GM21825 (cell line): ENCODE measurements around the gene PTPN11.
"Not testable (repeated sequence)": the region's sequence is repeated elsewhere in the genome, so short reads cannot be mapped to it uniquely, and the experiment has no call there.

Experiments used
- ATAC-seq: cut with Tn5 transposase; IDR thresholded peaks from one replicate; pipeline ENCODE4 v1.9.1; 2021; ENCODE audit warnings: mild to moderate bottlenecking, moderate library complexity; ENCODE audit not compliant: unreplicated experiment

PTPN11 gene

DNA sequence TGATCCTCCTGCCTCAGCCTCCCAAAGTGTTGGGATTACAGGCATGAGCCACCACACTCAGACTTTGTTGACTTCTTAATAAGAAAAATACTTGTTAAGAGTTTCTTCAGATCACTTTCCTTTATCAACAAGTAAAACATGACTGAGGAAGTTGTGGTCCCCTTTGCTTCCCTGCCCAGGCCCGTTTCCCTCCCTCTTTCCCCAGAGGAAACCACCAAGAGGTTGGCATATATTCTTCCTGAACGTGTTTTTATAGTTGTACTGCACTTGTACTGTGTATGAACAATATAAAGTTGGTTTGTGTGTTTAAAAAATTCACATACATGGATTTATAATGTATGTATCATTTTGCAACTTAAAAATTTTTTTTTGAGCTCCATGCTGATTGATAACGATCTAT lies 28.4 kb downstream of the PTPN11 start:
- ATAC-seq: no peak

DNA sequence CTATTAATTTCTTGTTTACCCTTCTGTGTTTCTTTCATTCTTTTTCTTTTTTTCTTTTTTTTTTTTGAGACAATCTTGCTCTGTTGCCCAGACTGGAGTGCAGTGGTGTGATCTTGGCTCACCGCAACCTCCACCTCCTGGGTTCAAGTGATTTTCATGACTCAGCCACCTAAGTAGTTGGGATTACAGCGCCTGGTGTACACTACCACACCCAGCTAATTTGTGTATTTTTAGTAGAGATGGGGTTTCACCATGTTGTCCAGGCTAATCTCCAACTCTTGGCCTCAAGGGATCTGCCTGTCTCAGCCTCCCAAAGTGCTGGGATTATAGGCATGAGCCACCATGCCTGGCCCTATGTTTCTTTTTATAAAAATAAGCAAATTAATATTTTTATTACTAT lies 29.4 kb downstream of the PTPN11 start:
- not testable (repeated sequence) for ATAC-seq

DNA sequence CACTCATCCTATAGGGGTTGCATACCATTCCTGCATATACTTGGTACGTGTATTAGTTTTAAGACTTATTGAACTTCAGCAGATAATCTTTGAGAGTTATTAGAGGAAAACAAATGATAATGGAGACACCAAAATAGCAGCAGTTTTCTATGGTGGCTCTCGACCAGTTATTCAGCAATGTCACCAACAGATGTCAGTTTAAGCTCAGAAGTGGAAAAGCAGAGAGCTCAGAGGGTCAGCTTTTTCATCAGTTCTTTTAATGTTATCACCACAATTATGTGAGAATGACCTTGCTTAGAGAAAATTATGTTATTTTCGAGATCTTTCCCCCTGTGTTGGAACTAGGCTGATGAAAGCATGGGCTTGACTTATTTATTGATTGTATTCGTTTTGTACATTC lies 32.0 kb downstream of the PTPN11 start:
- ATAC-seq: no peak

DNA sequence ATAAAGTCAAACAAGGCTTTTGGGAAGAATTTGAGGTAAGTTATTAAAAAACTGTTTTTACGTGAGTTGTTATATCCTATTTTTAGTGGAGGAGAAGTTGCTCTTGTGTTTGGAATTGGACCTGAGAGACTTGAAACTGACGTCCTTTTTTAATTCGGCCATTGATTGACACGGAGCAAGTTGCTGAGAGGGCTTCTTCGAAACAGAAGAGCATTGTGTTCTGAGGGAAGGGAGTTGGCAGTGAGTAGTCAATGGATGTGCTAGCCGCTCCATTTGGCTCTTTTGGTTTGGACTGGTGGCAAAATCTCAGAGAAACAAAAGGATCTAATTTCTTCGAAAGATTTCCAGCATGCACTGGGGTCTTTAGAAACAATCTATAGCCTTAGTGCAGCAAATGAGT lies 37.3 kb downstream of the PTPN11 start:
- ATAC-seq: no peak

DNA sequence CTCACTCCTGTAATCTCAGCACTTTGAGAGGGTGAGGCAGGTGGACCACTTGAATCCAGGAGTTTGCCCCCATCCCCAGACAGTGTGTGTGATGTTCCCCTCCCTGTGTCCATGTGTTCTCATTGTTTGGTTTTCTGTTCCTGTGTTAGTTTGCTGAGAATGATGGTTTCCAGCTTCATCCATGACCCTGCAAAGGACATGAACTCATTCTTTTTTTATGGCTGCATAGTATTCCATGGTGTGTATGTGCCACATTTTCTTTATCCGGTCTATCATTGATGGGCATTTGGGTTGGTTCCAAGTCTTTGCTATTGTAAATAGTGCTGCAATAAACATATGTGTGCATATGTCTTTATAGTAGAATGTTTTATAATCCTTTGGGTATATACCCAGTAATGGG lies 38.4 kb downstream of the PTPN11 start:
- not testable (repeated sequence) for ATAC-seq

DNA sequence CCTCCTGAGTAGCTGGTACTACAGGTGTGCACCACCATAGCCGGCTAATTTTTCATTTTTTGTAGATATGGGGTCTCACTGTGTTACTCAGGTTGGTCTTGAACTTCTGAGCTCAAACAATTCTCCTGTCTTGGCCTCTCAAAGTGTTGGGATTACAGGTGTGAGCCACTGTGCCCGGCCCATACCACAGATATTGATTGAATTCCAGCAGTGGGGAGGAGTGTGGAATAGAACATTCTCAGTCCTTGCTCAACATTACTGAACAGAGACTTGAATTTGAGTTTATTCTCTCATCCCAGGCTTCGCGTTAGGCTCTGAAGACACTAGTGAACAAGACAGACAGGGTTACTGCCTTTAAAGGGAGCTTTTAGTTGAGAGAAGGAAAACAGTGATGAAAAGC lies 39.6 kb downstream of the PTPN11 start:
- ATAC-seq: no peak

DNA sequence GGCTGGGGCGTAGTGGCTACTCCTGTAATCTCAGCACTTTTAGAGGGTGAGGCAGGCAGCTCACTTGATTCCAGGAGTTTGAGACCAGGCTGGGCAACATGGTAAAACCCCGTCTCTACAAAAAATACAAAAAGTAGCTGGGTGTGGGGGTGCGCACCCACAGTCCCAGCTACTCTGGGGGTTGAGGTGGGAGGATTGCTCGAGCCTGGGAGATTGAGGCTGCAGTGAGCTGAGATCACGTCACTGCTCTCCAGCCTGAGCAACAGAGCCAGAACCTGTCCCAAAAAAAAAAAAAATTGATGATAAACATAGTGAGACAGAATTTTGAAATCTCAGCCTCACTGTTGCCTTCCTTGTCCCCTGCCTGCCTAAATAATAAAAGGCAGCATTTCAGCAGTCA lies 40.0 kb downstream of the PTPN11 start:
- ATAC-seq: no peak

DNA sequence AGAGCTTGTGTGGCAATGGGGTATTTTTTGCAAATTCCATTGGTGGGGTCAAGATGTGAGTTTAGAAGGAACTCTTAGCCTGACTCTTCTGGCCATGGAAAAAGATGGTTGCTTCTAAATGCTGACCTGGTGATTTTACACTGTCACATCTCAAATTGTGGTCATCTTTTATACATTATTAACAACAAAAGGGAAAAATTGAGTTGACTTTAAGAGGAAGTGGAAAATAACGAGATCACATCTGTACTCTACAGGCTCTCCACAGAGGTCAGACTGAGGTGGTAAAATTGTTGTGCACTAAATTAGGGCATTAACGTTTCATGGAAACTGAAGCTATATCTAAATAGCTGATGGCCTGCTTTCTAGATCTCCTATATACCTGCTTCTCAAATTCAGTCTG lies 44.7 kb downstream of the PTPN11 start:
- no peak for ATAC-seq

DNA sequence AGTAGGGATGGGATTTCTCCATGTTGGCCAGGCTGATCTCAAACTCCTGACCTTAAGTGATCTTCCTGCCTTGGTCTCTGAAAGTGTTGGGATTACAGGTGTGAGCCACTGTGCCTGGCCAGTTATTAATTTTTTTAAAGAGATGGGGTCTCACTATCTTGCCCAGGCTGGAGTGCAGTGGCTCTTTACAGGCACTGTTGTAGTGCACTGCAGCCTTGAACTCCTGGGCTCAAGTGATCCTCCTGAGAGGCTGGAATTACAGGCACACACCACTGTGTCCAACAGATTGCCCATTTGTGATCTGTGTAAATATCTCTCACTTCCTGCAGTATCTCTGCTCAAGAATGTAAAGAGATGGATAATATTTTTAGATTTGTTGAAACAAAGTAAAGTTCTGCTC lies 45.9 kb downstream of the PTPN11 start:
- no peak for ATAC-seq

DNA sequence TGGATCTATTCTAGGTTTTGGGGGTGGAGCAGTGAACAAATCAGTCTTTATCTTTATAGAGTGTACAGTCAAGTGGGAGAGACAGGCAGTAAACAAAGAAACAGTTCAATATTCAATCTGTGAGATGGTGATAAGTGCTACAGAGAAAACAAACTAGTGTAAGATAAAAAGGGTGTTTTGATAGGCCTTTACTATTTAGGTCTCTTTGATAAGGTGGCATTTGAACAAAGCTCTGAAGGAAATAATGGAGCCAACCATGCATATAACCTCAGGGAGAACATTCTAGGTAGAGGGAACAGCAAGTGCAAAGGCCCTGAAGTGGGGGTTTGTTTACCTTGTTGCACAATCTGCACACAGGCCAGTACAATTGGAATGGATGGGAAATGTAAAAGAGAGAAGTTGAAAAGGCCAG lies 47.3 kb downstream of the PTPN11 start:
- ATAC-seq: no peak

DNA sequence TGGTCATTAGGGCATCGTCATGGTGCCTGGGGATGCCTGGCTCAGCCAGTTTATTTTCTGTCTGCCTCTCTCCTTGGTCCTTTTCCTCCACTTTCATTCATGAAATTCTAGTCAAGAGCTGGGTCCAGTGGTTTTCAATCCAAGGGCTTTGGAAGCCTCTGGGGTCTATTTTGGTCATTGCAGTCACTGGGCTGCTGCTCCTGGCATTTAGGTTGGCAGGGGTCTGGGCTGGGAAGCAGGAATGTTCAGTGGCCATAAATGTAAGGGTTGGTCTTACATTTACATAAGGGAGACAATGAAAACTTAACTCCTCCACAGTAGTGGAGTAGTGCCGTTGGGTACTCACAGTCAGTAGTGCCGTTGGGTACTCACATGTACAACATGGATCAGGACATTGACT lies 48.1 kb downstream of the PTPN11 start:
- no peak for ATAC-seq

DNA sequence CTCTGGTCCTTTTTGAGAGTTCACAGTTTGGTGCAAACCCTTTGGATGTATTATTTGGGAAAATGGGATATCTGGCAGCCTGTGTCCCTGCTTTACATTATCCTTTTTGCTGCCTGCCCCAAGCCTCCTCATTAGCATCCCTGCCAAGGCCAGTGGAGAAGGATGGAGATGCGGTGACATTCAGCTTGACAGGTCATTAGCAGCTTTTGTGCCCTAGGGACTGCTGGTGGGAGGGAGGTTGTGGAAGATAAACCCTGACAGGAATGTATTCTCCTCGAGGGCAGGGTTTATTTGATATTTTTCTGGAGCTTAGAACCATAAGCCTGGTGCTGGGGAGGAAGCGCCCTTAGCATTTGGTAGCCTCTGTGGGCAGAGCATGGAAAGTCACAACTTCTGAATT lies 49.3 kb downstream of the PTPN11 start:
- ATAC-seq: no peak

DNA sequence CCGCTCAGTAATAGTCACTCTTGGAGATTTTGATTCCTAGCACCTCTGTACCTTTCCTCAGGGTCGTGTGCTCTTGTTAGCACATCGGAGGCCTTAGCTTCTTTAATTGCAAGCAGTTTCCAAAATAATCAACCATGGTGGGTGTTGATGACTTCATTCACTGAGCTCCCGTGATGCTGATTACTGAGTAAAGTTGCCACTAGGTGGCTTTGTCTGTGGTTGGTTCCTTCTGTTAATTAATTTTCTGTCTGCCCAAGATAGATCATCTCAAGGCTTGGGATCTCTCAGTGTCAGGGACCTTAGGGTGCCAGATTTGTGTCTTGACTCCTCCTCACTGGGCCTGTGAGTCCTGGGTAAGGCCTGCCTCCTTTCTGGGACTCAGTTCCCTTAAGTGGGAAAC lies 54.3 kb downstream of the PTPN11 start:
- ATAC-seq: no peak

DNA sequence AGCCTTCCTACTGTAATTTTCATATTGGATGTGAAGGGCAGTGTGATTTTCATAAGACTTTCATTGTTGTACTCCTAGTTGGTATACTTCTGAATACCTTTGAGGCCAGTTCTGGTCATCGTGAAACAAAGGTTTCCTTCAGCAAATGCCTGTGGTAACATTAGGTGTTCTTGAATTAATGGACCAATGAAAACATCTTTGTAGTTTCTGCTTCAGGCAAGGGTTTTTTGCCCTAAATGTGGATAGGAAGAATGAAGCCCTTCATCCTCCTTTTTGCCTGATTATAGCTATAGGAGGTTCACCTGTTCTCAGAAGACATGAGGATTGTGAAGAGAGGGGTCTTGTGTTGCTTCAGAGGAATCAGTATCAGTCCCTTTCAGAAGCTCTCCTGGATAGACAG lies 60.7 kb downstream of the PTPN11 start:
- no peak for ATAC-seq

DNA sequence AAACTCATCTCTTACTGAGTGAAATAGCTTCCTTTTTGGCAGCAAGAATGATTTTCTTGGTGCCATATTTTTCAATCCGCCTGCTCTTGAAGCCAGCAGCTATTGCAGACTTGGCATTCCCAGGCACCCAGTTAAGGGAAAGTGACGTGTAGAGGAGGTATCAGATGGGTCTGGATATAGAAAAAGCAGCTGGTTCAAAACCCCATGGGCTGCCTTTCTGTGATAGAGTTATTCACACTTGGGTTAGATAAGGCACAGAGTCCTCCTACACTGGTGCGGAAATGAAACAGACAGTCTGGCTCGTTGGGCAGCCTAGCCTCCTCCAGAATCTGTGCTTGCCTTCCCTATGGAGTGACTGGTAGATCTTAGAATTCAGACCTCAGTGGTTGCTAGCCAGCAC lies 62.2 kb downstream of the PTPN11 start:
- ATAC-seq: no peak

DNA sequence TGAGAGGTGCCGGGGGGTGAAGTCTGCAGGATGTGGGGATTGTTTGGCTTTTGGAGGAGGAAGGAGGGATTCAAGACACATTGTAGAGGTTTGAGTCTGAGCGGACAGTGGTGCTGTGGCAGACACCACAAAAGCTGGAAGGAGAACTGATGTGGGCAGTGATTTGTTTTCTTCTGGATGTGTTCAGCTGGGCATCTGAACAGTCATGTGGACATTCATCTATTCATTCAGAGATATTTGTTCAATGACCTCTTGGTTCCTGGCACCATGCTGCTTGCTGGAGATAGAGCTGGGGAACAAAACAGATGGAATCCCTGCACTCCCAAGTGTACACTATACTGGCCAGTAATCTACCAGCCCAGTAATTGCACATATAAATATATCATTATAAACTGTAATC lies 64.0 kb downstream of the PTPN11 start:
- ATAC-seq: no peak

DNA sequence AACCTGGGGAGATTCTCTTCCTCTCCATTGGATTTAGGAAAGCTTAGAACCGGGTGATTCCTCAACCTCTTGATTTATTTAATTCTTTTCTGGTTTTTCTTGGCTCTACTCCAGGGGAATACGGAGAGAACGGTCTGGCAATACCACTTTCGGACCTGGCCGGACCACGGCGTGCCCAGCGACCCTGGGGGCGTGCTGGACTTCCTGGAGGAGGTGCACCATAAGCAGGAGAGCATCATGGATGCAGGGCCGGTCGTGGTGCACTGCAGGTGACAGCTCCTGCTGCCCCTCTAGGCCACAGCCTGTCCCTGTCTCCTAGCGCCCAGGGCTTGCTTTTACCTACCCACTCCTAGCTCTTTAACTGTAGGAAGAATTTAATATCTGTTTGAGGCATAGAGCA lies 67.6 kb downstream of the PTPN11 start:
- no peak for ATAC-seq

DNA sequence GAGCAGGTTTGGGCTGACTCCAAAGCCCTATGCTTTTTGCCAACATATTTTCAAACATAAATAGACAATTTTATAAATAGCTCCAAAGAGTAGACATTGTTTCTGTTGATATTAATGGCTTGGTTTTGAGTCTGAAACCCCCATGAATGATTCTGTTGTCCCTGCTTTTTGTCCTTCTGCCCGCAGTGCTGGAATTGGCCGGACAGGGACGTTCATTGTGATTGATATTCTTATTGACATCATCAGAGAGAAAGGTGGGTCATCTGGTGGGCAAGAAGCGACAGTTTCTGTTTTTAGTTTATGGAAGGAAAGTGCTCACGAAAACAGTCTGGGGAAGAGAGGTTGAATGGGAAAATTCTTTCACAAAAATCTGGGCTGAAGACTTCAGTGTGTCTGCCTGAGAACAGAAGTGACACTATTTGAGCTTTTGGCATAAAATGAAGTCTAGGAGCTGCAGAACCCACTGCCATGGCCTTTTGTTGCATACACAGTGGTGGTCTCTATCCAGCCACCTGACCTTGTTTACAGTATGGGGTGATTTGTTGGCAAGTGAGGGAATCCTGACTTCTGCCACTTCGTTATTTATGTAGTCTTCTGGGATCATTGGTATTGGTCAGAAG lies 69.6 kb downstream of the PTPN11 start:
- ATAC-seq: no peak

DNA sequence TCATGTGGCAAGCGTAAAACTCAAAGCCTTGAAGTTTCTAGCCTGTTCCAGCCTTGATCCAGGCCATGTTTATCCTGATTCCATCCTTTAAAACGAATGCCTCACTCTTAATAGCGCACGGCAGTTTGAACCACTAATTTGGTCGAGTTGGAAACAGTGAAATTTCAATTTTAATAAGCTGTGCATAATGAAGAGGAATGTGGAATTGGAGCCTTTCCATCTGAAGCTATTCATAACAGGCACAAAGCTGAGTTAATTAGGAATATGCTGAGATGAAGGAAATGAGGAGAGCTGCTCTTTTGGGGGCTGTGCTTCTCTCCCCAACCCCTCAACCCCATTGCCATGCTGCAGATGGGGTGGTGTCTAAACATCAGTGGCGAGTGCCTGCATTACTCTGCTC lies 70.7 kb downstream of the PTPN11 start:
- ATAC-seq: no peak

DNA sequence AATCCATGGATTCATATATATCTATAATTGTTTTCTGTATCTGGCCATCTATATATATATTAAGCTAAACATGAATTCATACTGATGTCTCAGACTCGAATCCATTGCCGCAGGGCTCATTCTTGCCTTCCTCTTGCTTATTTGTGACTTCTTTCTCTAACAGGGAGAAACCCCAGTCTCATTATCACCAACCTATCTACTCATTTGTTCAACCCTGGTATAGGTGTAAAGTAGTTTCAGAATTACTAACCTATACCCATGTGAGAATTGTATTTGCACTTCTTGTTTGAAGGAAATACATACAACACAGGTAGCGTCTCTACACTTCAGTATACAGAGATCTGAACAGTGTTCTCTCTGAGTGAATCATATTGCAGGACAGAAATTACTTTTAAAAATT lies 77.7 kb downstream of the PTPN11 start:
- peak; percentile 69 for ATAC-seq

DNA sequence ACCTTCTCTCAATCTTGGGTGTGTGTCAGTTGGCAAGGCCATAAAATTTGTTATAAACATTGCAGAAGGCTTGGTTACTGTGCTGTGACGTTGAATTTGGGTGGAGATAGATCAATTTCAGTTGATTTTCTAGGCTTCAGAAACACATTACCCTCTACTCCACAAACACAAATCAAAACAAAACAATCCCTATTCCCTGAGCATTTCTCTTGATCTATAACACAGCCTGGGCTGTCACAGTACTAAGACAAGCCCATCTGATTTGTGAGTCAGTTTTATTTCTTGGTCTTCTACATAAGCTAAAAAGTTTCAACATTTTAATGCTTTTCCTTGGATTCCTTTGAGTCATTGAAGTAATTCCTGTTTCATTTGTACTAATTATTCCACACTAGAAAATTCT lies 79.8 kb downstream of the PTPN11 start:
- ATAC-seq: no peak

DNA sequence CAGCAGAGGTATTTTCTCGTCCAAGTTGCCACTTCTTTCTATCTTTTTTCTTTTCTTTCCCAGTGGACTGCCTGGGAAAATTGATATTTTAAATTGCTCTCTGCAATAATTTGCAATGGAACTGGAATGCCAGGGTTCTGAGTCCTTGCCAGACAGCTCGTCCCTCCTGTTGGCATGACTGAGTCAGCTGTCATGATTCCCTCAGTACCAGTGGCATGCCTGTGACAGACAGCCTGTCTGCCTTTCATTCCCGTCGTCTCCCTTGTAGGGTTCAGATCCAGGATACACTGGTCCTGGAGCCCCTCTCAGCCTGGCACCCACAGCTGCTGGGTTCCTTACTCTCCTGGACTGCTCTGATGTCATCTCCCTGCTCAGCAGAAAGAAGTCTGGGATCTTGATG lies 84.8 kb downstream of the PTPN11 start:
- no peak for ATAC-seq

DNA sequence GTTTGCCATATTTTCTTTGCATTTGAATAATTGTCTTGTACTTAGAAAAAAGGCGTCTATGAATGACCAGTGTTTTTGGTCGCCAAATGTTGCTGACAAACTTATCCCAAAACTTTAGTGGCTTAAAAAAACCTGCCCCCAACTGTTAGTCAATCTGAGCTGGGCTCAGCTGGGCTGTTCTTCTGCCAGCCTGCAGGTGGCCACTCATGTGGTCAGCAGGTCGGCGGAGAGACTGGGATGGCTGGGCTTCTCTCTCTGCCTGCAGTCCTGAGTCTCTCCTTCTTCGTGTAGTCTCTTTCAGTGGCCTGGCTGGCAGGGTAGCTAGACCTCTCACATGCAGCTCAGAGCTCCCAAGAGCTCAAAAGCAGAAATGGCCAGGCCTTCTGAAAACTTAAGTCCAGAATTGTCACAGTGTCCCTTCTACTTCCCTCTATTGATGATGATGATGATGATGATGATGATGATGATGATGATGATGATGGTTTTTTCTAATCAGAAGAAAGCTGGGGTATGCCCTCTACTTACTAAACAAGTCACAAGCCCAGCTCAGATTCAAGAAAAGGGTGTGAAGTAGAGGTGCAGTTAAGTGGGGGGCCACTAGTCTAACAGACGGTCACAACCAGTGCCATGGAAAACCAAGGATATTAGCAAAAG lies 87.9 kb downstream of the PTPN11 start:
- no peak for ATAC-seq
